HL-60/S4 treated with retinoic acid at 250 ng/mL for 4 days and 3 days (cell line): ENCODE data around the gene PLIN4.
"Not testable (repeated sequence)": the region's sequence is repeated elsewhere in the genome, so short reads cannot be mapped to it uniquely, and the experiment has no call there.

Experiments
- in situ Hi-C: fragments of 300-500 bp; cut with MboI; formaldehyde crosslinking; loops from 2 replicates; pipeline ENCODE4 v1.7.0; 2022; ENCODE audit warnings: low sequenced_read_pairs

The PLIN4 gene

DNA sequence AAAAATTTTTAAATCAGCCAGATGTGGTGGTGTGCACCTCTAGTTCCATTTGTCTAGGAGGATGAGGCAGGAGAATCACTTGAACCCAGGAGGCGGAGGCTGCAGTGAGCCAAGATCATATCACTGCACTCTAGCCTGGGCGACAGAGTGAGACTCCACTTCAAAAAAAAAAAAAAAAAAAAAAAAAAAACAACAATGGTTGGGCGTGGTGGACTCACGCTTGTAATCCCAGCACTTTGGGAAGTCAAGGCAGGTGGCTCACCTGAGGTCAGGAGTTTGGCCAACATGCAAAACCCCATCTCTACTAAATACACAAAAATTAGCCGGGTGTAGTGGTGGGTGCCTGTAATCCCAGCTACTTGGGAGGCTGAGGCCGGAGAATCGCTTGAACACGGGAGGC, 9.1 kb upstream of the PLIN4 start:
- in situ Hi-C loops: not testable (repeated sequence)

- in situ Hi-C loops: no loop called here
Measured at GRCh38 chr19:4525563-4526002, 7.3 kb upstream of the PLIN4 start.

- in situ Hi-C loops: no loop called here
Measured at GRCh38 chr19:4524808-4525562, 6.7 kb upstream of the PLIN4 start.

- in situ Hi-C loops: no loop called here
Measured at GRCh38 chr19:4523306-4524110, 5.2 kb upstream of the PLIN4 start.

DNA sequence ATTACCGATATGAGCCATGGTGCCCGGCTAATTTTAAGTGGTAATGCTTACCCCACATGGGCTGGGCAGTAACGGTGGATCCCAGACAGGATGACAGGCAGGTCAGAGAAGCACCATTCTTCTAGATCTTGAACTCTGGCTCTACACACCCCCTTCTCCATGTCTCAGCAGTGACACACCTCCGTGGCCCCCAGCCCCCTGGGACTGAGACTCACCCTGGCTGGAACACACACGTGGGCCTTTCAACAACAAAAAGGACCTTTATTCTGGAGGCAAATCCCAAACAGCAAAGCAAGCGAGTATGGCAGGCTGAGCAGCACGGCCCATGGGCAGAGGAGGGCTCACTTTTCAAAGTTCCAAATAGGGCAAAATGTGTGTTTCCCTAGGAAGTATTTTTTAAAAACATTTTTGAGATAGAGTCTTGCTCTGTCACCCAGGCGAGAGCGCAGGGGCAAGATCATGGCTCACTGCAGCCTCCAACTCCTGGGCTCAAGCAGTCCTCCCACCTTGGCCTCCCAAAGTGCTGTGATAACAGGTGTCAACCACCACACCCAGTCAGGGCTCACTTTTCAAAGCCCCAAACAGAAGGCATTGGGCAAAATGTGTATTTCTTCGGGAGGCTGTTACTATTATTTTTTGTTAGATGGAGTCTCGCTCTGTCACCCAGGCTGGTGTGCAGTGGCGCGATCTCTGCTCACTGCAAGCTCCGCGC, 4.2 kb upstream of the PLIN4 start:
- in situ Hi-C loops: no loop called here

GRCh38 chr19:4521888-4522242, 3.6 kb upstream of the PLIN4 start:
- in situ Hi-C loops: no loop called here

GRCh38 chr19:4521170-4521887, 3.0 kb upstream of the PLIN4 start:
- in situ Hi-C loops: no loop called here

DNA sequence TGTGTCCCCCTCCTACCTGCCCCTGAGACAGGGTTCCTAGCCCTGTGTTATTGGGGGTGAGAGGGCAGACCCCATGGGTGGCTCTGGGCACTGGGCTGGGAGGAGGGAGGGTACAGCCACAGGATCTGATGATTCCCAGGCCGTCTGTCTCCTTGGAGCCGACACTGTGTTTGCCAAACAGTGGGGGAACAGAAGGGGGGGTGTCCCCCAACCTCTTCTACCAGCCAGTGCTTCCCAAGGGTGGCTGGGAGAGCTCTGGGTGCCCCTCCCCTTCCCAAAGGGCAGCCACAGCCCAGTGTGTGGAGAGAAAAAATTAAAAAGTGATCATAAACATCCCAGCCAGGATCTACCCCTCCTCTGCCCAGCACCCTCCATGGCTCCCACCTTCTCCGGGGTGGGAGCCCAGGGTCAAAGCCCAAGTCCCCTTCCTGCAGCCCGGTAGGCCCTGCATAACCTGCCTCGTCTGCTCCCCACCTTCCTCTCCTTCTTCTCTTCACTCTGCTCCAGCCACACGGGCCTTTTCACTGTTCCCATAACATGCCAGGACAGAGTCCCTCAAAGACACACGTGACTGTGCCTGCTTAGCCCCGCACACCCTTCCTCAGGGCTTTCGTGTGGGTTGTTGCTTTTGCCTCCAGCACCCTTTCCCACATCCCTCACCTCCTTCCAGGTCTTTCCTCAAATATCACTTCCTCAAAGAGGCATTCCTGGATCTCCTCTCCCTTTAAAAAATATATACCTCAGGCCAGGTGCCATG, 1.4 kb upstream of the PLIN4 start:
- in situ Hi-C loops: no loop called here

GRCh38 chr19:4519172-4519496, 848 bp upstream of the PLIN4 start:
- in situ Hi-C loops: no loop called here

DNA sequence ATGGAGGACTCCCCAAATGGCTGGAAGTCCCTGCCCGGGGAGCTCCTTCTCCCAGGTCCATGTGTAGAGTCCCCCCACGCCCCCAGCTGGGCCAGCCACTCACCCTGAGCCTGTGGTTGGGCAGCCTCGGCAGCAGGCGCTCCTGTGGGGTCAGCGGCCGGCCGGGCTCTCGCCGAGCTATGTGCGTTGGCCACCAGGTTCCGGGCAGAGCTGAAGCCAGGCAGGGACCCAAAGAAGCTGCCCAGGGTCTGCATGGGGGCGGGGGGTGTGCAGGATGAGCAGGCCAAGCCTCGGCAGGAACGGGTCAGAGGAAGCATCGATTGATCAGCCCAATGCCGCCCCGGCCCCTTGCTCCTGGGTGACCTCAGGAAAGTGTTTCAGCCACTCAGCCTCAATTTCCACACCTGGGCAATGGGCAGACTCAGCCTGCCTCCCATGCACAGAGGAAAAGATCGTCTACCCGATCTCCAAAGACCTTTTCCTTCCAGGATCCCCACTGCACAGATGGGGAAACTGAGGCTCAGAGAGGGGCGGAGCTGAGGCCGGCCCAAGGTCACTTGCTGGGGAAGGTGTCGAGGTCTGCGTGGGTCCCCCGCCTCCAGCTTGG, 732 bp downstream of the PLIN4 start:
- in situ Hi-C loops: no loop called here

GRCh38 chr19:4516939-4517300, 1.4 kb downstream of the PLIN4 start:
- in situ Hi-C loops: no loop called here

GRCh38 chr19:4516199-4516938, 1.9 kb downstream of the PLIN4 start:
- in situ Hi-C loops: no loop called here

DNA sequence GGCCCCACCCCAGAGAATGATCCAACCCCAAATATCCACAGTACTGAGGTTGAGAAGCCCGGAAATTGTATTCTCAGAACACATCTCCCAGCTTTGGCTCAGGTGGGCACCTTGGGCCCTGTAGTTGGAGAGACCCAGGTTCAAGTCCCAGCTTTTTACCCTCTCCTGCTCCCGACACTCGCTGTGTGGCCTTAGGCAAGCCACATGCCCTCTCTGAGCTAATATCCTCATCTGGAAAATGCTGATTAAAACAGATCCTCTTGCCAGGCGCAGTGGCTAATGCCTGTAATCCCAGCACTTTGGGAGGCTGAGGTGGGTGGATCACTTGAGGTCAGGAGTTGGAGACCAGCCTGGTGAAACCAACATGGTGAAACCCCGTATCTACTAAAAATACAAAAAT, 2.6 kb downstream of the PLIN4 start:
- in situ Hi-C loops: no loop called here

DNA sequence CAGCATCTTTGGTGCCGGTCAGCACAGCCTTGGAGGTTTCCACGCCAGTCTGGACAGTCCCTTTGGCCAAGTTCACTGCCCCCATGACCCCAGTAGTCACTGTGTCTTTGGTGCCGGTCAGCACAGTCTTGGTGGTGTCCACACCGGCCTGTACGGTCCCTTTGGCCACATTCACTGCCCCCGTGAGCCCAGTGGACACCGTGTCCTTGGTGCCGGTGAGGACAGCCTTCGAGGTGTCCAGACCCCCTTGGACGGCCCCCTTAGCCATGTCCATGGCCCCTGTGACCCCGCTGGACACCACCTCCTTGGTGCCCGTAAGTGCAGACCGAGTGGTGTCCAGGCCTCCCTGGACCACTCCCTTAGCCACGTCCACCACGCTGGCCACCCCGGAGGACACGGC, 5.0 kb downstream of the PLIN4 start:
- in situ Hi-C loops: no loop called here

DNA sequence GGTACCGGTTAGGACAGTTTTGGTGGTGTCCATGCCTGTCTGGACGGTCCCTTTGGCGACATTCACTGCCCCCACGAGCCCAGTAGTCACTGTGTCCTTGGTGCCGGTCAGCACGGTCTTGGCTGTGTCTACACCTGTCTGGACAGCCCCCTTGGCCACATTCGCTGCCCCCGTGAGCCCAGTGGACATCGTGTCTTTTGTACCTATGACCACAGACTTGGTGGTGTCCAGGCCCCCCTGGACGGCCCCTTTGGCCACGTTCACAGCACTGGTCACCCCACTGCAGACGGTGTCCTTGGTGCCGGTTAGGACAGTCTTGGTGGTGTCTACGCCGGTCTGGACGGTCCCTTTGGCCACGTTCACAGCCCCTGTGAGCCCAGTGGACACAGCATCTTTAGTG, 6.2 kb downstream of the PLIN4 start:
- in situ Hi-C loops: no loop called here

DNA sequence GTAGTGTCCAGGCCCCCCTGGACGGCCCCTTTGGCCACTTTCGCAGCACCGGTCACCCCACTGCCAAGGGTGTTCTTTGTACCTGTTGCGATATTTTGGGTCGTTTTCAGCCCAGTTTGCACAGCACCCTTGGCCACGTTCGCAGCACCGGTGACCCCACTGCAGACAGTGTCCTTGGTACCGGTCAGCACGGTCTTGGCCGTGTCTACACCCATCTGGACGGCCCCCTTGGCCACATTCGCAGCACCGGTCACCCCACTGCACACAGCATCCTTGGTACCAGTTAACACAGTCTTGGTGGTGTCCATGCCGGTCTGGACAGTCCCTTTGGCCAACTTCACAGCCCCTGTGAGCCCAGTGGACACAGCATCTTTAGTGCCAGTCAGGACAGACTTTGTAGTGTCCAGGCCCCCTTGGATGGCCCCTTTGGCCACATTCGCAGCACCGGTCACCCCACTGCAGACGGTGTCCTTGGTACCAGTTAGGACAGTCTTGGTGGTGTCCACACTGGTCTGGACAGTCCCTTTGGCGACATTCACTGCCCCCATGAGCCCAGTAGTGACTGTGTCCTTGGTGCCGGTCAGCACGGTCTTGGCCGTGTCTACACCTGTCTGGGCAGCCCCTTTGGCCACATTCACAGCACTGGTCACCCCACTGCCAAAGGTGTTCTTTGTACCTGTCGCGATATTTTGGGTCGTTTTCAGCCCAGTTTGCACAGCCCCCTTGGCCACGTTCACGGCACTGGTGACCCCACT, 6.8 kb downstream of the PLIN4 start:
- in situ Hi-C loops: no loop called here

DNA sequence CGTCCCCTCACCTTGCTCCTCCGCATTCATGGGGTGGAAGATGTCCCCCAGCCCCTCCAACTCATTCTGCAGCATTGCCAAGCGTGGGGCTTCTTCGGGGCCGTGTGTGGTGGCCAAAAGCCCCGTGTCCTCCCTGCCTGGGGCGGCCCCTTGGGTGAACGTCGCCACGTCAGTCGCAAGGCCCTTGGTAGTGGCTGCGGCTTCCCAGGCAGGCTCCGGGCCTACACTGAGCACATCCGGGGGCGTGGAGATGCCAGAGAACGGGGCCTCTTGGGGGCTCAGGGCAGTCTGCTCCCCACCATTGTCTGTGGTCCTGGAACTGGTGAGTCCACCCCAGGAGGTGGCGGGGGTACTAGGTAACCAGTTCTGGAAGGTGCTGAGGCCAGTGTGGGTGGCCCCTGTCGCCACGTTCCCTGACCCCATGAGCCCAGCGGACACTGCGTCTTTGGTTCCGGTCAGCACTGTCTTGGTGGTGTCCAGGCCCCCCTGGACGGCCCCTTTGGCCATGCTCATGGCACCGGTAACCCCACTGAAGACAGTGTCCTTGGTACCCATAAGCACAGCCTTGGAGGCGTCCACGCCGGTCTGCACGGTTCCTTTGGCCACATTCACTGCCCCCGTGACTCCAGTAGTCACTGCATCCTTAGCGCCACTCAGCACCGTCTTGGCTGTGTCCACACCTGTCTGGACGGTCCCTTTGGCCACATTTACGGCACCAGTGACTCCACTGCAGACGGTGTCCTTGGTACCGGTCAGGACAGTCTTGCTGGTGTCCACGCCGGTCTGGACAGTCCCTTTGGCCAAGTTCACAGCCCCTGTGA, 7.6 kb downstream of the PLIN4 start:
- in situ Hi-C loops: no loop called here

- in situ Hi-C loops: no loop called here
Measured at GRCh38 chr19:4508698-4509097, 9.6 kb downstream of the PLIN4 start.
